Measurements from ENCODE around the gene LIN37. TPM values are rescaled to one million over a fixed set of nuclear protein-coding genes. Genes with fewer than 3 reads are reported as not detected.

Gene LIN37
- total RNA-seq, 1 donor from 2014 or later, result 14.3 TPM

DNA sequence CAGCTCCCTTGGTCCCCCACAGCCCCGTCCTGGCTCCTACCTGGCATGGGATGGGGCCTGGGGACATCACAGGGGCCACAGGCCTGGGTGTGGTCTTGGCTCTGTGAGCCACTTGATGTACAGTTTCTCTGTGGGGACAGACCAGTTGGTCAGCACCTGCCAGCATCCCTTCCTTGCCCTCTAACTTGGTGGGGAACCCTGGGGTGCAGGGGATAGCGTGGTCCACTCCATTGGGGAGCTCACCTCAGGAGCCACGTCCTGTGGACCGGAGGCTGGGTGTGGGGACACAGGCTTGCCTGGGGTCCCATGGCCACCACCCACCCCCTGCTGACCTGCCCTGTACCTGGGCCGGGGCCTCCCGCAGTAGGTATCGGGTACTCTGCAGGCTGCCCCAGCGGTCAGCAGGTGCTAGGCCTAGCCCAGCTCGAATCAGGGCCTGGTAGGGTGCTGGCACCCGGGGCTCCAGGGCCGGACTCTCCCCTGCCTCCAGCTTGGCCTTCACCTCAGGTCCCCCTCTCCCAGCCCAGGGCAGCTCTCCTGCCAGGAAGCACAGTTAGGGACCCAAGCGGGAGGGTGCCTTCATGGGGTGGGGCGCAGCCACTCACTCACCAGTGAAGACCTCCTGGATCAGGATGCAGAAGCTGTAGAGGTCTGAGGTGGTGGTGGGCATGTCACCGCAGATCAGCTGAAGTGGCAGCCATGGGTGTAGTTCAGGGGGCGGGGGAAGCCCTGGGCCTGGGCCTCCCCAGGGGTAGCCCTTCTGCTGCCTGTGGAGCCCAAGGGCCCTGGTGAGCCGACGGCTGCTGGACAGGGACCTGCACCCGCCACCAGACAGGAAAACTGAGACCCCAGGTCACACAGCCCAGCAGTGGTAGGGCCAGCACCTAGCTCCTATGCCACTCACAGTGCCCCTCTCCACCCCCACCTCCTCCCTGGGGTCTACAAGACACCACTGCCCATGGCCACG lies 41.9 kb downstream of the LIN37 start:
- intact Hi-C loops (cut with micrococcal nuclease), result no loop called here
- TF ChIP-seq, protein P1, sequence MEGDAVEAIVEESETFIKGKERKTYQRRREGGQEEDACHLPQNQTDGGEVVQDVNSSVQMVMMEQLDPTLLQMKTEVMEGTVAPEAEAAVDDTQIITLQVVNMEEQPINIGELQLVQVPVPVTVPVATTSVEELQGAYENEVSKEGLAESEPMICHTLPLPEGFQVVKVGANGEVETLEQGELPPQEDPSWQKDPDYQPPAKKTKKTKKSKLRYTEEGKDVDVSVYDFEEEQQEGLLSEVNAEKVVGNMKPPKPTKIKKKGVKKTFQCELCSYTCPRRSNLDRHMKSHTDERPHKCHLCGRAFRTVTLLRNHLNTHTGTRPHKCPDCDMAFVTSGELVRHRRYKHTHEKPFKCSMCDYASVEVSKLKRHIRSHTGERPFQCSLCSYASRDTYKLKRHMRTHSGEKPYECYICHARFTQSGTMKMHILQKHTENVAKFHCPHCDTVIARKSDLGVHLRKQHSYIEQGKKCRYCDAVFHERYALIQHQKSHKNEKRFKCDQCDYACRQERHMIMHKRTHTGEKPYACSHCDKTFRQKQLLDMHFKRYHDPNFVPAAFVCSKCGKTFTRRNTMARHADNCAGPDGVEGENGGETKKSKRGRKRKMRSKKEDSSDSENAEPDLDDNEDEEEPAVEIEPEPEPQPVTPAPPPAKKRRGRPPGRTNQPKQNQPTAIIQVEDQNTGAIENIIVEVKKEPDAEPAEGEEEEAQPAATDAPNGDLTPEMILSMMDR (IDR thresholded peaks at IDR 0.05), result no peak
- H3K9me3 Mint-ChIP-seq, result no peaks in the 10 kb centered on the region
- H3K27ac Mint-ChIP-seq, result no peak overlapping the region
- DNase-seq (no peak), ATAC-seq (ENCODE audit: low read depth) (no peak)
- no peaks in the 10 kb centered on the region for H3K36me3 Mint-ChIP-seq (ENCODE audit: low read depth)
- H3K4me3 Mint-ChIP-seq, result no peak overlapping the region
- POLR2A ChIA-PET, result no interaction called here
- CTCF ChIA-PET, result no interaction called here
- H3K4me1 Mint-ChIP-seq, result no peaks in the 10 kb centered on the region
- H3K27me3 Mint-ChIP-seq, result peaks cover 2% of the 10 kb centered on the region

DNA sequence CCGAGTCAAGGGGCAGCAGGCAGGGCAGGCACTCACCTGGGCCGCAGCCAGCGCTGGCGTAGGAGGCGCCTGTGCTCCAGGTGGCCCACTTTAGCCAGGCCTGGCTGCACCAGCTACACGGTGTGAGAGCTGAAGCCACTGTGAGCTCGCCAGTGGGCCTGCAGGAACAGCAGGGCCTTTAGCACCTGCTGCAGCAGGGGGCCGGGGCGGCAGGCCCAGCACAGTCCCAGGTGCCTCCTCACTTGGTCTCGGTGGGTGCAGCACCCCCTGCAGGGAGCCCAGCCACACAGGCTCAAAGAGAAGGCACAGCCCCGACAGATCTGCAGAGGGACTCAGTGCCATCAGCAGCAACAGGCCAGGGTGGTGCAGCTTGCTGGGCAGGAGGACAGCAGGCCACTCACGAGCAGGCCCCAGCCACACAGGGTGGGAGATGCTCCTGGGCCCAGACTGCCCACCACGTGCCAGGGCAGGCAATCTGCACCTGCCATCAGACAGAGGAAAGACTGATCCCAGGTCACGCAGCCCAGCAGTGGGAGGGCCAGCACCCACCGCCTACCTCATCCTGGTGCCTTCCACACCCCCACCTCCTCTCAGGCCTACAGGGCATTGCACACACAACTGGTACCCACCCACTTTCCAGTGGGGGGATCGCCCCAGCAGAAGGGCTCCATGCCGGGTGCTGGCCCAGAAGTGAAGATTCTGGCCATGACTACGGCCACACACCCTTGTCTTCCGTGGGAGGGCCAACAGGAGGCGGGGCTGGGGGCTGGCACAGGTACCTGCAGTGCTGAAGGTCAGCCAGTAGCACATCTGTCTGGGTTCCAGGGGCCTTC lies 42.8 kb downstream of the LIN37 start:
- ATAC-seq (ENCODE audit: low read depth) (no peak), DNase-seq (no peak)
- Mint-ChIP-seq H3K27ac (no peak overlapping the region), H3K27me3 (peaks cover 7% of the 10 kb centered on the region), H3K36me3 (ENCODE audit: low read depth) (no peaks in the 10 kb centered on the region), H3K4me1 (no peaks in the 10 kb centered on the region), H3K9me3 (no peaks in the 10 kb centered on the region), H3K4me3 (no peak overlapping the region)
- ChIA-PET CTCF (no interaction called here), POLR2A (no interaction called here)
- intact Hi-C loops (cut with micrococcal nuclease), result no loop called here
- TF ChIP-seq, protein P1 (IDR thresholded peaks at IDR 0.05), result no peak

DNA sequence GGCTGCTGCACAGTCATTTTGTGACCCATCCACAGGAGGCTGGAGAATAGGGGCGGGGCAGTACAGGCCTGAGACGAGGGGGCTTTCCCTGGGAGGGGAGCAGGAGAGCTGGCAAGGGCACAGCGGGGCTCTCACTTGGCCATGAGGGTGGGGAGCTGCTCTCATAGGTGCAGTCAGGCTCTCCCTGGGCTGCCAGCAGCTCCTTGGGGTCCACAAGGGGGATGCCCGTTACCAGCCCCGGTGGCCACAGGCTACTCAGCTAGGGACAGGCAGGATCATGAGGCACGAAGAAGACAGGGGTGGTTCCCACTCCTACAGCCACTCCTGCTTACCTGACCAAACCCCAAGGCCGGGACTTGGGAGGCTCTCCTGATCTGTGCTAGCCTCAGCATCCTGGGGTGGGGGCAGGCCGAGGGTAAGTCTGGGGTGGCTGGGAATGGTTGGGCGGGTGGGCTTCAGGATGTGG lies 43.5 kb downstream of the LIN37 start:
- CTCF ChIA-PET, result no interaction called here
- intact Hi-C loops (cut with micrococcal nuclease), result no loop called here
- TF ChIP-seq, protein P1 (IDR thresholded peaks at IDR 0.05), result no peak
- POLR2A ChIA-PET, result no interaction called here
- Mint-ChIP-seq H3K27ac (no peak overlapping the region), H3K36me3 (ENCODE audit: low read depth) (no peaks in the 10 kb centered on the region), H3K4me3 (no peak overlapping the region), H3K4me1 (no peaks in the 10 kb centered on the region), H3K27me3 (peaks cover 12% of the 10 kb centered on the region), H3K9me3 (no peaks in the 10 kb centered on the region)
- DNase-seq, result no peak
- ATAC-seq (ENCODE audit: low read depth), result no peak

DNA sequence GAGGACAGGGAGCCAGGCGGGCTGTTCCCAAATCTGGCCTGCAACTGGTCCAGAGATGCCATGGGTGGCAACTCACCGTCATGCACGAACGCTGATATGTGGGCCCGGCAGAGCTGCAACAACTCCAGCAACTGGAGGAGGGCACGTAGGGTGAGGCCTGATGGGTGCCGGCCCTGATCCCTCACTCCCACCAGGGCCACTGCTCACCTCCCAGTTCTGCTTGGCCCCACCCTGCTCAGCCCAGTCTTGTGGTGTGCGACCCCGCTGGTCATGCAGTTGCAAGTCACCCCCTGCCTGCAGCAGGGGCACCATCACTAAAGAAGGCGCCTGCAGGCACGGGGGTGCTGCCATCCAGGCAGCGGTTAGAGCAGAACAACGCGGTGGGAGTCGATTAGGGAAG lies 43.9 kb downstream of the LIN37 start:
- no peaks in the 10 kb centered on the region for H3K36me3 Mint-ChIP-seq (ENCODE audit: low read depth)
- peaks cover 3% of the 10 kb centered on the region for H3K4me1 Mint-ChIP-seq
- CTCF ChIA-PET, result no interaction called here
- no peak overlapping the region for H3K27ac Mint-ChIP-seq
- ATAC-seq (ENCODE audit: low read depth) (no peak), DNase-seq (no peak)
- POLR2A ChIA-PET, result no interaction called here
- intact Hi-C loops (cut with micrococcal nuclease), result no loop called here
- no peak overlapping the region for H3K4me3 Mint-ChIP-seq
- H3K27me3 Mint-ChIP-seq, result peaks cover 17% of the 10 kb centered on the region
- TF ChIP-seq, protein P1 (IDR thresholded peaks at IDR 0.05), result no peak
- no peaks in the 10 kb centered on the region for H3K9me3 Mint-ChIP-seq

DNA sequence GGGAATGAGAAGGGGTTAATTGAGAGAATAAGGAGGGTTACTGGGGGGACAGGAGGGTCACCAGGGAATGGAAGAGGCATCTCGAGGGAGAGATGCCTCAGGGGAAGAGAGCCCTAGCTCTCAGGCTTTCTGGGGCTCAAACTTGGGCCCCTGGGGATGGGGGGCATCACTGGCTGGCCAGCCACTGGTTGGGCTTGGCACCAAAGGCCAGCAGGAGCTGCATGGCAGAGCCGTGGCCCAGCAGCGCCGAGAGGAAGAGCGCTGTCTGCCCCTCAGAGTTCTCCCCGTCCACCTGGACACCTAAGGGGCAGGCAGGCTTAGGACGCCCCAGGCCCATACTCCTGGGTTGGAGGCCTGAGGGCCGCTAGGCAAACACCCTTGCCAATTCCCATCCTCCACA lies 44.5 kb downstream of the LIN37 start:
- Mint-ChIP-seq H3K9me3 (no peaks in the 10 kb centered on the region), H3K36me3 (ENCODE audit: low read depth) (no peaks in the 10 kb centered on the region), H3K4me1 (peaks cover 3% of the 10 kb centered on the region), H3K27me3 (peaks cover 19% of the 10 kb centered on the region), H3K4me3 (no peak overlapping the region), H3K27ac (no peak overlapping the region)
- CTCF ChIA-PET, result no interaction called here
- DNase-seq (no peak), ATAC-seq (ENCODE audit: low read depth) (no peak)
- POLR2A ChIA-PET, result no interaction called here
- intact Hi-C loops (cut with micrococcal nuclease), result no loop called here
- TF ChIP-seq, protein P1 (IDR thresholded peaks at IDR 0.05), result no peak
